ENCODE results near the gene LONRF2. TPM values are rescaled to one million over a fixed set of nuclear protein-coding genes. Genes with fewer than 3 reads are reported as not detected.

Gene LONRF2
- total and polyA plus RNA-seq, 2 of the 4 experiments (the other 2 are of a cell fraction), result 0.19 to 0.54 TPM

DNA sequence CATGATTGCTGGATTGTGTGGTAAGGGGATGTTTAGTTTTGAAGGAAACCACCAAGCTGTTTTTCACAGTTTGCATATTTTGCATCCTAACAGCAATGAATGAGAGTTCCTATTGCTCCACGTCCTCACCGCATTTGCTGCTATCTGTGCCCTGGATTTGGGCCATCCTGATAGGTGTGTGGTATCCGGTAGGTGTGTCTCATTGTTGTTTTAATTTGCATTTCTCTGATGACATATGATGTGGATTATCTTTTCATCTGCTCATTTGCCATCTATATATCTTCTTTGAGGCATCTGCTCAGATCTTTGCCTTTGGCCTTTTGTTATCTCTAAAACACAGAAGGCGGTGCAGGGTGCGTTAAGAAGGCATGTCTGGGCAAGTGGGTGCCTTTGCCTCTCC, 73.3 kb downstream of the LONRF2 start:
- Histone ChIP-seq H3K27me3 (ENCODE audit: control insufficient read depth, insufficient read depth, low read length) (0 out of 2 replicates have a peak, but pooled peaks cover 2% of the 10 kb centered on the region), H2BK15ac (ENCODE audit: low read depth, low read length) (no peak overlapping the region), H3K14ac (replicated peaks; ENCODE audit: low read depth, low read length) (no peak overlapping the region), H4K20me1 (ENCODE audit: insufficient read depth, low read length) (no peaks in the 10 kb centered on the region), H3K4me2 (ENCODE audit: low read depth, low read length) (no peak overlapping the region), H3K9ac (ENCODE audit: low read depth, low read length) (no peak overlapping the region), H4K8ac (ENCODE audit: low read depth in 2 of 2, low read length in 2 of 2) (no peak overlapping the region), H3K79me1 (ENCODE audit: low read depth in 1 of 2, low read length in 2 of 2) (no peaks in the 10 kb centered on the region), H4K91ac (ENCODE audit: insufficient read depth, low read depth, low read length) (no peak overlapping the region), H3K23ac (ENCODE audit: low read depth, low read length) (no peak overlapping the region), H3K18ac (ENCODE audit: low read depth, low read length) (no peak overlapping the region), H3K4me1 (ENCODE audit: control insufficient read depth, insufficient read depth, low read length) (peaks cover 9% of the 10 kb centered on the region), H4K5ac (ENCODE audit: low read depth, low read length) (no peak overlapping the region), H3K9me3 (ENCODE audit: control insufficient read depth, insufficient read depth, low read length) (peaks cover 4% of the 10 kb centered on the region), H2BK20ac (ENCODE audit: low read depth, low read length) (no peak overlapping the region; the same call in 1 of the 2 replicates), H2AFZ (replicated peaks; ENCODE audit: low read length, poor library complexity) (no peak overlapping the region), H3K56ac (ENCODE audit: extremely low read depth, insufficient read depth, low read length) (no peak overlapping the region), H2AK9ac (replicated peaks; ENCODE audit: low read depth, low read length, poor library complexity) (no peak overlapping the region), H2BK120ac (ENCODE audit: low read depth, low read length) (no peak overlapping the region), H3K4me3 (ENCODE audit: insufficient read depth, low read depth, low read length) (no peak overlapping the region), H3K9me1 (ENCODE audit: insufficient read depth, low read length) (peaks cover 15% of the 10 kb centered on the region), H2AK5ac (ENCODE audit: low read depth, low read length) (no peak overlapping the region), H3K4ac (ENCODE audit: low read depth, low read length) (peak overlapping the region; percentile 40; the same call in 1 of the 2 replicates), H3K27ac (ENCODE audit: insufficient read depth, low read length) (no peak overlapping the region), H3K36me3 (ENCODE audit: control insufficient read depth, insufficient read depth, low read length) (no peaks in the 10 kb centered on the region), H2BK5ac (ENCODE audit: low read depth, low read length, poor library complexity, severe bottlenecking) (no peak overlapping the region)
- no peak for TF ChIP-seq SMC3 (IDR thresholded peaks at IDR 0.05; ENCODE audit: low read depth, low read length)
- TF ChIP-seq RFX5 (IDR thresholded peaks at IDR 0.05; ENCODE audit: low read depth, low read length), result no peak
- TF ChIP-seq MAFK (IDR thresholded peaks at IDR 0.05; ENCODE audit: low read depth, low read length), result no peak
- TF ChIP-seq, protein P1, sequence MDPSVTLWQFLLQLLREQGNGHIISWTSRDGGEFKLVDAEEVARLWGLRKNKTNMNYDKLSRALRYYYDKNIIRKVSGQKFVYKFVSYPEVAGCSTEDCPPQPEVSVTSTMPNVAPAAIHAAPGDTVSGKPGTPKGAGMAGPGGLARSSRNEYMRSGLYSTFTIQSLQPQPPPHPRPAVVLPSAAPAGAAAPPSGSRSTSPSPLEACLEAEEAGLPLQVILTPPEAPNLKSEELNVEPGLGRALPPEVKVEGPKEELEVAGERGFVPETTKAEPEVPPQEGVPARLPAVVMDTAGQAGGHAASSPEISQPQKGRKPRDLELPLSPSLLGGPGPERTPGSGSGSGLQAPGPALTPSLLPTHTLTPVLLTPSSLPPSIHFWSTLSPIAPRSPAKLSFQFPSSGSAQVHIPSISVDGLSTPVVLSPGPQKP (IDR thresholded peaks at IDR 0.05; ENCODE audit: borderline replicate concordance, low read depth, low read length), result no peak
- no peak for TF ChIP-seq CHD1 (IDR thresholded peaks at IDR 0.05; ENCODE audit: low read depth, low read length)
- TF ChIP-seq, protein P2, sequence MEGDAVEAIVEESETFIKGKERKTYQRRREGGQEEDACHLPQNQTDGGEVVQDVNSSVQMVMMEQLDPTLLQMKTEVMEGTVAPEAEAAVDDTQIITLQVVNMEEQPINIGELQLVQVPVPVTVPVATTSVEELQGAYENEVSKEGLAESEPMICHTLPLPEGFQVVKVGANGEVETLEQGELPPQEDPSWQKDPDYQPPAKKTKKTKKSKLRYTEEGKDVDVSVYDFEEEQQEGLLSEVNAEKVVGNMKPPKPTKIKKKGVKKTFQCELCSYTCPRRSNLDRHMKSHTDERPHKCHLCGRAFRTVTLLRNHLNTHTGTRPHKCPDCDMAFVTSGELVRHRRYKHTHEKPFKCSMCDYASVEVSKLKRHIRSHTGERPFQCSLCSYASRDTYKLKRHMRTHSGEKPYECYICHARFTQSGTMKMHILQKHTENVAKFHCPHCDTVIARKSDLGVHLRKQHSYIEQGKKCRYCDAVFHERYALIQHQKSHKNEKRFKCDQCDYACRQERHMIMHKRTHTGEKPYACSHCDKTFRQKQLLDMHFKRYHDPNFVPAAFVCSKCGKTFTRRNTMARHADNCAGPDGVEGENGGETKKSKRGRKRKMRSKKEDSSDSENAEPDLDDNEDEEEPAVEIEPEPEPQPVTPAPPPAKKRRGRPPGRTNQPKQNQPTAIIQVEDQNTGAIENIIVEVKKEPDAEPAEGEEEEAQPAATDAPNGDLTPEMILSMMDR (conservative IDR thresholded peaks at IDR 0.05; ENCODE audit: low read depth, low read length), result no peak
- TF ChIP-seq, protein P3, sequence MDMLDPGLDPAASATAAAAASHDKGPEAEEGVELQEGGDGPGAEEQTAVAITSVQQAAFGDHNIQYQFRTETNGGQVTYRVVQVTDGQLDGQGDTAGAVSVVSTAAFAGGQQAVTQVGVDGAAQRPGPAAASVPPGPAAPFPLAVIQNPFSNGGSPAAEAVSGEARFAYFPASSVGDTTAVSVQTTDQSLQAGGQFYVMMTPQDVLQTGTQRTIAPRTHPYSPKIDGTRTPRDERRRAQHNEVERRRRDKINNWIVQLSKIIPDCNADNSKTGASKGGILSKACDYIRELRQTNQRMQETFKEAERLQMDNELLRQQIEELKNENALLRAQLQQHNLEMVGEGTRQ (IDR thresholded peaks at IDR 0.05; ENCODE audit: low read depth, low read length), result no peak
- no peak for TF ChIP-seq NFE2L2 (IDR thresholded peaks at IDR 0.05; ENCODE audit: low read depth, low read length)
- TF ChIP-seq POLR2A (IDR thresholded peaks at IDR 0.05; ENCODE audit: low read depth, low read length), result no peak
- no peak for TF ChIP-seq CEBPB (IDR thresholded peaks at IDR 0.05; ENCODE audit: low read depth, low read length)
- TF ChIP-seq MAZ (IDR thresholded peaks at IDR 0.05; ENCODE audit: borderline replicate concordance, low read depth, low read length), result no peak
- no peak for TF ChIP-seq RCOR1 (IDR thresholded peaks at IDR 0.05; ENCODE audit: insufficient replicate concordance, low read length)
- TF ChIP-seq MXI1 (IDR thresholded peaks at IDR 0.05; ENCODE audit: borderline replicate concordance, low read depth, low read length), result no peak
- intact Hi-C loops (cut with micrococcal nuclease) (loop anchor here (10.0 kb wide), 1 partner anchor 434 kb away; no protein-coding TSS in a partner anchor), dilution Hi-C loops (cut with HindIII; ENCODE audit: low sequenced_read_pairs, unreplicated experiment) (no loop called here), in situ Hi-C loops (cut with MboI; ENCODE audit: low sequenced_read_pairs) (loop anchor here (10.0 kb wide), 1 partner anchor 524 kb away; no protein-coding TSS in a partner anchor)
- WGBS, 2 experiments (ENCODE audit: extremely low coverage in 2 of 2, insufficient read length in 1 of 2), result 100% methylated on average over 1 of the region's 5 CpGs; no CpG with 5 or more reads in 1 of the 2 experiments
- no peak for ATAC-seq (ENCODE audit: low read depth)
- no TSS peak for BruUV-seq (replicated peaks)
- ChIA-PET POLR2A (ENCODE audit: unreplicated experiment) (no interaction called here), CTCF (no interaction called here)
- DNase-seq, result no peak

All from IMR-90 (cell line).